HG03175 (cell line): Measurements from ENCODE around the gene KRTAP5-8.
"Not testable (repeated sequence)": the region's sequence is repeated elsewhere in the genome, so short reads cannot be mapped to it uniquely, and the experiment has no call there.

Experiments
- ATAC-seq: cut with Tn5 transposase; IDR thresholded peaks from one replicate; pipeline ENCODE4 v1.9.1; 2021; ENCODE audit warnings: mild to moderate bottlenecking, moderate library complexity; ENCODE audit not compliant: unreplicated experiment

The KRTAP5-8 gene

GRCh38 chr11:71542879-71543777 is 5.3 kb downstream of the KRTAP5-8 start:
- no peak for ATAC-seq

DNA sequence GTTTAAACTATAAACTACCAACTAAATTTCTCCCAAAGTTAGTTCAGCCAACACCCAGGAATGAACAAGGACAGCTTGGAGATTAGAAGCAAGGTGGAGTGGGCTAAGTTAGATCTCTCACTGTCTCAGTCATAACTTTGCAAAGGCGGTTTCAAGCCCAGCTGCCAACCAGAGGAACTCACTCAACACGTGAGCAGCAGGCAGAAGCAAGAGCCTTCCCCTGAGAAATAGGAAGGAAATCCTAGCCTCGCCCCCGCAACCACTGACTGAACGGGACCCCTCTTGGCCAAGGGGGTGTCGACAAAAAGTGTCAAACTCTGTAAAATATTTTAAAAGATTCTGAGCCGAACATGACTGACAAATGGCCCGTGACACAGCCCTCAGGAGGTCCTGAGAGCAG is 6.0 kb downstream of the KRTAP5-8 start:
- ATAC-seq, result no peak

- ATAC-seq, result no peak
Observed at GRCh38 chr11:71544525-71545214, 6.8 kb downstream of the KRTAP5-8 start.

- ATAC-seq, result no peak
Observed at GRCh38 chr11:71545405-71545966, 7.7 kb downstream of the KRTAP5-8 start.

DNA sequence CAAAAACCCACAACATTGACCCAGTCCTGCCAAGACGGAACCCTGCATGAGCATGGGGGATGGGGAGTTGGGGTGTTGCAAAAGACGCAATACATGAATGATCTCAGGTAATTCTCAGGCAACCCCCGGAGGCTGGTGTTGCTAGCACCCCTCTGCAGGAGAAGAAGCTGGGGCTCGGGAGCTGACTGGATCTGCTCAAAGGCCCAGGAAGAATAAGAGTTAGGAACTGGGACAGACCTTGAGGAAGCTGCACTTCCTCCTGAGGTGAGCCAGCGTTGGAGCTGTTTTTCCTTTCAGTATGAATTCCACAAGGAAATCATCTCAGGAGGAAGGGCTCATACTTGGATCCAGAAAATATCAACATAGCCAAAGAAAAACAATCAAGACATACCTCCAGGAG is 10.3 kb downstream of the KRTAP5-8 start, which contains the start of gene KRTAP5-9:
KRTAP5-9 (plus strand) TSS at position 301 of the 400 bp plus-strand sequence. CDS start 238 bp downstream, outside the sequence.
- ATAC-seq, result no peak

DNA sequence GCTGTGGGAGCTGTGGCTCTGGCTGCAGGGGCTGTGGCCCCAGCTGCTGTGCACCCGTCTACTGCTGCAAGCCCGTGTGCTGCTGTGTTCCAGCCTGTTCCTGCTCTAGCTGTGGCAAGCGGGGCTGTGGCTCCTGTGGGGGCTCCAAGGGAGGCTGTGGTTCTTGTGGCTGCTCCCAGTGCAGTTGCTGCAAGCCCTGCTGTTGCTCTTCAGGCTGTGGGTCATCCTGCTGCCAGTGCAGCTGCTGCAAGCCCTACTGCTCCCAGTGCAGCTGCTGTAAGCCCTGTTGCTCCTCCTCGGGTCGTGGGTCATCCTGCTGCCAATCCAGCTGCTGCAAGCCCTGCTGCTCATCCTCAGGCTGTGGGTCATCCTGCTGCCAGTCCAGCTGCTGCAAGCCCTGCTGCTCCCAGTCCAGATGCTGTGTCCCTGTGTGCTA is 10.9 kb downstream of the KRTAP5-8 start:
- ATAC-seq, result no peak

DNA sequence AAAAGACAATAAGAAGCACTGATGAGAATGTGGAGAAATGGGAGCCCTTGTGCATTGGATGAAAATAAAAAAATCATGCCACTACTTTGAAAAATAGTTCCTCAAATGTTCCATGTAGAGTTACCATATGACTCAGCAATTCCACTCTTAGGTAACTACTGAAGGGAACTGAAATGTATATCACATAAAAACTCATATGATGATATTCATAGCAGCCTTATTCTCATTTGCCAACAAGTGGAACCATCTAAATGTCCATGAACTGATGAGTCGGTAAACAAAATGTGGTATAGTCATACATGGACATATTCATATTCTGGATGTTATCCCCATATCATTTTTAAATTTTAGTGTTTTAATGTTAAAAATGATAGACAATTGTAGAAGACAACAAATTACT is 13.9 kb downstream of the KRTAP5-8 start:
- no peak for ATAC-seq

DNA sequence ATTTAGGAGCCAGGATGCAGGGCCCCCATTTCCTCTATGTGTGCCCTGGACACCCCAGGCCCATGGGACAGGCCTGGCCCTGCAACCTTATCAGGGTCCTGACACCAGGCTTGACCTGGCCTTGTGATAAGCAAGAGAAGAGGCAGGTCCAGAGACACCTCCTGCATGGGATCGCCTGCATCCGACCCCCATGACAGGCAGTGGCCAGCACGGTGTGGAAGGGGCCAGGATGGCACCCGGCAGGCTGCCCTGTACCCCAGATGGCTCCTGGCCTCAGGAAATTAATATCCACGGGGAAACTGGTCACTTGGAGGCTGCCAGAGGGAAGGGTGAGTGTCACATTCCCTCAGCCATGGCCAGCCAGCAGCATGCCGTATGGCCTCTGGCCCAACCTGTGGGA is 17.2 kb downstream of the KRTAP5-8 start:
- no peak for ATAC-seq

- no peak for ATAC-seq
Observed at GRCh38 chr11:71555508-71555907, 17.7 kb downstream of the KRTAP5-8 start.

DNA sequence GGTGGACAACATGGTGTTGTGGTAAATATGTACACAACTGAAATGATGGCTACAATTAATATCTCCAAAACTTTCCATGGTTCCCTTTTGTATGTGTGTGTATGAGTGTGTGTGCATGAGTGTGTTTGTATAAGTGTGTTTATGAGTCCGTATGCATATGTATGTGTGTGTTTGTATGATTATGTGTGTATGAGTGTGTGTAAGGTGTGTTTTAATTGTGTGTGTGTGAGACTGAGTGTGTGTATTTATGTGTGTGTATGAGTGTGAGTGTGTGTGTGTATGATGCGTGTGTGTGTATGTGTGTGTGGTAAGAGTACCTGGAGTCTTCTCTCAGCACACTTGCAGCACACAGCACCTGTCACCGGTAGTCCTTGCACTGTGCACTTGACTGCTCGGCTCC is 18.2 kb downstream of the KRTAP5-8 start:
- no peak for ATAC-seq

- no peak for ATAC-seq
Observed at GRCh38 chr11:71557257-71557656, 19.4 kb downstream of the KRTAP5-8 start.

- no peak for ATAC-seq
Observed at GRCh38 chr11:71558996-71559395, 21.2 kb downstream of the KRTAP5-8 start.

DNA sequence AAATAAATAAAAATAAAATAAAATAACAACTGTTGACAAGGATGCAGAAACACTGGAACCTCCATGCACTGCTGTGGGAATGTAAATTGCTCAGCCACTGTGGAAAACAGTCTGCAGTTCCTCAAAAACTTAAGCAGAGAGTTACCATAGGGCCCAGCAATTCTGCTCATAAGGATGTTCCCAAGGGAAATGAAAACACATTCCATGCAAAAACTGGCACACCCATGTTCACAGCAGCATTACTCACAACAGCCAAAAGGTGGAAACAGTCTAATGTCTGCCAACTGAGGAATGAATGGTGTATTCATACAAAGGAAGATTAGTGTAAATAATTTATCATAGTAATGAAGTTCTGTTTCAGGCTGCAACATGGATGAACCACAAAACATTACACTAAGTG is 24.3 kb downstream of the KRTAP5-8 start:
- no peak for ATAC-seq

DNA sequence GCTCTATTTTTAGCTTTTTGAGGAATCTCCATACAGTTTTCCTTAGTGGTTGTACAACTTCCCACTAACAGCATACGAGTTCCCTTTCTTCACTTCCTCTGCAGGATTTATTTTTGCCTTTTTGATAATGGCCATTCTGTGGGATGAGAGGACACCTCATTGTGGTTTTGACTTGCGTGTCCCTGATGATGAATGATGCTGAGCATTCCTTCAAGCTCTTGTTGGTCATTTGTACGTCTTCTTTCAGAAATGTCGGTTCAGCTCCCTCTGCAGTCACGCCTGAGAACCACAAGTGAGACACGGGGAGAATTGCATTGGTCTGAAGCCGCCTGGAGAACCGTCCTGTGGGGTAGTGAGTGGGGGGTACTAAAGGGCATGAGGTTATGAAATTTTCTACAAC is 25.6 kb downstream of the KRTAP5-8 start:
- ATAC-seq, result no peak

DNA sequence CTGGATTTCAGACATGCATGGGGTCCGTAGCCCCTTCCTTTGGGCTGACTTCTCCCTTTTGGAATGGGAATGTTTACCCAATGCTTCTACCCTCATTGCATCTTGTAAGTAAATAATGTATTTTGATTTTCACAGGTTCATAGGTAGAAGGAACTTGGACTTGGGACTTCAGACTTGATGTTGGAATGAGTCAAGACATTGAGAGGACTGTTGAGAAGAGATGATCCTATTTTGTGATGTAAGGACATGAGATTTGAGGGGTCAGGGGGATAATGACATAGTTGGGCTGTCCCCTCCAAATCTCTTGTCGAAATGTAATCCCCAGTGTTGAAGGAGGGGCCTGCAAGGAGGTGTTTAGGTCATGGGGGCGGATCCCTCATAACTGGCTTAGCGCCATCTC is 26.6 kb downstream of the KRTAP5-8 start:
- ATAC-seq, result no peak

DNA sequence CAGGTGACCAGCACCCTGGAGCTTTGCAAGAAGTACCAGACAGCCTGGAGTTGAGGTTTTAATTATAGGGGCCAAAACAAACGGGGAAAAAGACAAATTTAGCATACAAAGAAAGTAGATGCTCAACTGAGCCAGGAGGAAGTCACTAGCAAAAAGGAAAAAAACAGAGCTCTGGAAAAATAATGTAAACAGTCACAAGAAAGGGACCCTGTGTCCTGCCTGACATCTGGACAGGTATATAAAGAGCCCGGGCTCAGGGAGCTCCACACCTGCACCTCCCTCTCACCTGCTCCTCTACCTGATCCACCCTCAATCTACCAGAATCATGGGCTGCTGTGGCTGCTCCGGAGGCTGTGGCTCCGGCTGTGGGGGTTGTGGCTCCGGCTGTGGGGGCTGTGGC is 27.4 kb downstream of the KRTAP5-8 start, which contains the start of gene KRTAP5-10:
KRTAP5-10 (plus strand) TSS at position 301 of the 400 bp plus-strand sequence; CDS start at position 326, 25 bp downstream.
- no peak for ATAC-seq

GRCh38 chr11:71566081-71566620 is 28.3 kb downstream of the KRTAP5-8 start:
- ATAC-seq, result no peak

GRCh38 chr11:71566626-71567599 is 29.1 kb downstream of the KRTAP5-8 start:
- not testable (repeated sequence) for ATAC-seq

- not testable (repeated sequence) for ATAC-seq
Observed at GRCh38 chr11:71567633-71568032, 29.8 kb downstream of the KRTAP5-8 start.
